ENCODE measurements around the gene IGFBP3.

IGFBP3 gene

GRCh38 chr7:45921699-45922519 is 837 bp upstream of the IGFBP3 start:
- peak; percentile 80 for DNase-seq

GRCh38 chr7:45921381-45921698 is 268 bp upstream of the IGFBP3 start:
- no peak for DNase-seq

DNA sequence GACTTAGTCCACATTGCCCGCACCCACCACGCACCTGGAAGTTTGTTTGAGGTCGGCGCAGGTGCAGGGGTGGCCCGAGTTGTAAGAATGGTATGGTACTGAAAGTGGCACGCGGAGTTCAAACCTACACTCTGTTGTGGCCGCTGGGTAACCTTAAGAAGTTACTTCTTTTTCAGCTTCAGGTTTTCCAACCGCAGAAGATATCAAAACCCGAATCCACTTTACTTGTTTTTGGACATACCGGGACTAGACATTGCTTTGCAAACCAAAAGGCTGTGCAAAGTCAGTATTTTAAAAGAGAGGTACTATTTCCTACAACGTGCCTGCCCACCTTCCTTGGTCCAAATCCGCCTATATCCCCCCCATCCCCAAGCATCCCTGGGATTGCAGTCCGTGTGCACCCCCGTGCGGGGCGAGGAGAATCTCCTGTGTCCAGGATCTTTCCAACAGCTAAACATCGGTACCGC is 1.0 kb downstream of the IGFBP3 start:
- DNase-seq, result no peak

GRCh38 chr7:45919231-45919784 is 1.8 kb downstream of the IGFBP3 start:
- no peak for DNase-seq

GRCh38 chr7:45918556-45918955 is 2.5 kb downstream of the IGFBP3 start:
- no peak for DNase-seq

GRCh38 chr7:45917658-45918057 is 3.4 kb downstream of the IGFBP3 start:
- DNase-seq, result peak; percentile 76

DNA sequence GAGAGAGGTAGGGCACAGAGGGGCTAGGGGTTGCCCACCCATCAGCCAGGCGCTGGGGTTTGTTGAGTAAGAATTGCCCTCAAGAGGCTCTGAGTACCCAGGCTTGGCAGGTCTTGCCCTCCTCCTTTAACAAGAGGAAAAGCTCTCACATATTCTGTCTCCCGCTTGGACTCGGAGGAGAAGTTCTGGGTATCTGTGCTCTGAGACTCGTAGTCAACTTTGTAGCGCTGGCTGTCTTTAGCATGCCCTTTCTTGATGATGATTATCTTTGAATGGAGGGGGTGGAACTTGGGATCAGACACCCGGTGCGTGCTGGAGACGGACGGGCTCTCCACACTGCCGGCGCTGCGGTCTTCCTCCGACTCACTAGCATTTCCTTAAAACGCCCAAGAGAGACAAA is 4.0 kb downstream of the IGFBP3 start:
- no peak for DNase-seq

DNA sequence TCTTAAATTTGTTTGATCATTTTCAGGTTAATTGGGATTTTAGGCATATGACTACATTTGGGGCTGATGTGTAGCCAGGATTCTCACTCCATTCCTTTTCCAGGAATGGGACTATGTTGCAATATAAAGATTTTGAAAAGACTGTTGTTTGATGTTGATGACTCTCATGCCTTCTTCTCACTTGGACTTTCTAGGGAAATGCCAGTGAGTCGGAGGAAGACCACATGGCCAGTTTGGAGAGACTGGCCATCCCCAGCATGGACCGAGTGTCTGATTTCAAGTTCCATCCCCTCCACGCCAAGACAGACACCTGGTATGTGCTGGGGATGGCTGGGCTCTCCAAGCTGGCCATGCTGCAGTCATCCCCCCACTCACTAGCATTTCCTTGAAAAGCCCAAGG is 5.5 kb downstream of the IGFBP3 start:
- DNase-seq, result peak; percentile 32

DNA sequence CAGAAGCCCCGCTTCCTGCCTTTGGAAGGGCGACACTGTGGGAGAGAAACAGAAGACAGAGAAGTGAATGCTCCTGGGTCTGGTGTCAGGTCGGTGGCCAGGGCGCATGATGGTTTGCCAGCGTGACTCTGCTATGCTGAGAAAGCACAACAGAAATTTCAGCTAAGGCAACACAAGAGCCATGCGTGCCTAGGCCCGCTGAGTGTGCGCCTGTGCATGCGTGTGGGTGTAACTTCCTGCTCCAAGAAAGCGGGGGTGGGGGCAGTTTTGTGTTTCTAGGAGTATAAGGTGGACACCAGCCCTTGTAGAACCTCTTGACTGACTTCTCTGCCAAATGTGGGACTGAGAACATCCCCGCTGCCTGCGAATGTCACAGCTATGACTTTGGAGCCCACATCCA is 6.2 kb downstream of the IGFBP3 start:
- no peak for DNase-seq

- no peak for DNase-seq
These were observed 8.1 kb downstream of the IGFBP3 start for GRCh38 chr7:45912972-45913371.

GRCh38 chr7:45911311-45911710 is 9.8 kb downstream of the IGFBP3 start:
- no peak for DNase-seq

DNA sequence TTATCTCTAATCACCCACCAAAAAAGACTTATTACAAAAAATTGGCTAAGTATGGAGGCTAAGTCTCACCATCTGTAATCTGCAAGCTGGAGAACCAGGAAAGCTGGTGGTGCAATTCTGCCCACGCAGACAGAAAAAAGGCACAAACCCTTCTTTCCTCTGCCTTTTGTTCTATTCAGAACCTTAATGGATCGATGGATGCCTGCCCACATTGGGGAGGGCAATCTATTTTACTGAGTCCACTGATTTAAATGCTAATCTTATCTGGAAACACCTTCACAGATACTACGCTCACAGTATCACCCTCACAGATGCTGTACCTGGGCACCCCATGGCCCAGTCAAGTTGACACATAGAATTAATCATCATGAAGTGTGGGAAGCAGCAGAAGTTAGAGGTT is 10.2 kb downstream of the IGFBP3 start:
- DNase-seq, result no peak

DNA sequence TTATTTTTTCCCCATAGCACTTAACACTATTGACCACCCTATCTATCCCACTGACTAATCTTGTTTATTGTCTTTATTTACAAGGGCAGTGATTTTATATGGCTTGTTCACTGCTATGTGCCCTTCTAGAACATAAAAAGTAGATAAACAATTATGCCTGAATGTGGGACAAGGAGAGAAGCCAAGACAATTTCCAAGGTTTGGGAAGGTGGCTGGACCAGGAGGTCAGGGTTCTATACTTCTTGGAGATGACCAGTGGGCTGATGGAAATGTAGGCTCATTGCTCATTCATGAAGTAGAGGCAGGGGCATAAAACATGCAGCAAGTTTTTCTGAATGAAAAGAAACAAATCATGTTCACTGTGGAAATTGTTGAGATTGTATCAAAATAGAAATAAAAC is 11.5 kb downstream of the IGFBP3 start:
- DNase-seq, result no peak

DNA sequence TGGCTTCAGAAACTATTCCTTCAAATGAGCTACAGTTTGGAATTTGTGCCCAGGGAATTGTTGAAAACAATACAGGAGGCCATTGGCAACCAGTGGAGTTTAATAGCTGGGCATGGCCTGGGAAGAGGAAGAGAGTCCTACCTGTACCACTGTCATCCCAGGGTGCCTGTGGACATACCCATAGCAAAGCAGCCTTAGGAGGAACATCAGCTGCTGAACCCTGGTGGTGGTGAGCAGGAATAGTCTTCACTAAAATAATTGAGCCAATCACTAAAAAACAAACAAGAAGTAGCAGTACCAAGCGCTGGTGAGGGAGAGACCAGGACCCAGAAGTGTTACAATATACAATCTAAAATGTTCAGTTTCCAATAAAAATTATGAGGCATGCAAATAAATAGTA is 18.3 kb downstream of the IGFBP3 start:
- DNase-seq, result no peak

- DNase-seq, result no peak
These were observed 19.5 kb downstream of the IGFBP3 start for GRCh38 chr7:45901566-45901965.

DNA sequence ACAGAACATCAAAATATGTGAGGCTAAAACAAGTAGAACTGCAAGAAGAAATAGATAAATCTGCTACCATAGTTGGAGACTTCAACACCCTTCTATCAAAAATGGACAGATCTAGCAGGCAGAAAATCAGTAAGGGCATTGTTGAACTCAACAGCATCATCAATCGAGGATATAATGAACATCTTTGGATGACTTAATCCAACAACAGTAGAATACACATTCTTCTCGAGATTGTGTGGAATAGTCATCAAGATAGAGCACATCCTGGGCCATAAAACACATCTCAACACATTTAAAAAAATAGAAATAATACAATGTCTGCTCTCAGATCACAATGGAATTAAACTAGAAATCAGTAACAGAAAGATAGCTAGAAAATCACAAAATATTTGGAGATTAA is 22.9 kb downstream of the IGFBP3 start:
- DNase-seq, result peak; percentile 45

DNA sequence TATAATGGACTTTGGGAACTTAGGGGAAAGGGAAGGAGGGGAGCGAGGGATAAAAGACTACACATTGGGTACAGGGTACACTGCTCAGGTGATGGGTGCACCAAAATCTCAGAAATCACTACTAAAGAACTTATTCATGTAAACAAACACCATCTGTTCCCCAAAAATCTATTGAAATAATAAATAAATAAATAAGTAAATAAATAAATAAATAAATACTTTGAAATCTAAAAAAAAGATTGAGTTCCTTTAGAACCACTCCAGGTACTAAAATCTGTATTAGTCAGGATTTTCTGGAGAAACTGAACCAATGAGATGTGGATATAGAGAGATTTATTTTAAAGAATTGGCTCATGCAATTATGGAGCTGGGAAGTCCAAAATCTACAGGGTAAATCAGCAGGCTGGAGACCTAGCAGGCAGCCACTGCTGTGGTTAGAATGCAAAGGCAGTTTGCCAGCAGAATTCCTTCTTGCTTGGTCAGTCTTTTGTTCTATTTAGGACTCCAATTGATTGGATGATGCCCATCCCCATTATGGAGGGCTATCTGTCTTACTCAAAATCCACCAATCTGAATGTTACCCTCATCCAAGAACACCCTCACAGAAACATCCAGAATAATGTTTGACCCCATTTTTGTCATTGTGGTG is 23.9 kb downstream of the IGFBP3 start:
- DNase-seq, result peak; percentile 83

GRCh38 chr7:45894665-45895062 is 26.4 kb downstream of the IGFBP3 start:
- no peak for DNase-seq

DNA sequence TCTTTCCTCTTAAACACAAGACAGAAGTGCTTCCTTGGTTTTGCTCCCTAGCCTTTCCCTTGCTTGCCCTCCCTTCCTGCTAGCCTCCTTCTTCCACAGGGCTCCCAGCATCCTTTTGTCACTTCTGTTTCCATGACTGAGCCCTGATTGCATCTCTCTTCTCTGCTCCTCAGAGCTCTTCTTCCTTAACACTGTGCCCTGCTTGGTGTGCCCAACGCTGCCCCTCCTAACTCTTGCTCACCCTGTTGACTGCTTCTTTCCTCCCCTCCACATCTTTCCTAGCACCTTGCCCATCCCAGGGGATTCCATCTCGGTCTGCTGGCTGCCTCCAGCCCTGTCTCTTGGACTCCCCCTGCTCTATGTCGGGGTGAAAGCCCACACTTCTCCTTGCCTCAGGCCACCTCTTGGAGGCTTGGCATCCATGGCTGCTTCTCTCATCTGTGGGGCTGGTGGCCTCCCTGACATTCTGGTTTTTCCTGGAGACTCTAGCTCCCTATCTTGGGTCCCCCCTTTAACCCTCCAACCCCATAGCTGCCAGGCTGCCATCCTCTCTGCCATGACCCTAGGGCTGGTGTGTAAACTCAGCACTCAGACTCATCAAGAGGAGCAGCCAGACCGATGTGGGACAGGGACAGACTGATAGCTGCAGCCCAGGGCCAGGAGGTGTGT is 26.9 kb downstream of the IGFBP3 start:
- no peak for DNase-seq

DNA sequence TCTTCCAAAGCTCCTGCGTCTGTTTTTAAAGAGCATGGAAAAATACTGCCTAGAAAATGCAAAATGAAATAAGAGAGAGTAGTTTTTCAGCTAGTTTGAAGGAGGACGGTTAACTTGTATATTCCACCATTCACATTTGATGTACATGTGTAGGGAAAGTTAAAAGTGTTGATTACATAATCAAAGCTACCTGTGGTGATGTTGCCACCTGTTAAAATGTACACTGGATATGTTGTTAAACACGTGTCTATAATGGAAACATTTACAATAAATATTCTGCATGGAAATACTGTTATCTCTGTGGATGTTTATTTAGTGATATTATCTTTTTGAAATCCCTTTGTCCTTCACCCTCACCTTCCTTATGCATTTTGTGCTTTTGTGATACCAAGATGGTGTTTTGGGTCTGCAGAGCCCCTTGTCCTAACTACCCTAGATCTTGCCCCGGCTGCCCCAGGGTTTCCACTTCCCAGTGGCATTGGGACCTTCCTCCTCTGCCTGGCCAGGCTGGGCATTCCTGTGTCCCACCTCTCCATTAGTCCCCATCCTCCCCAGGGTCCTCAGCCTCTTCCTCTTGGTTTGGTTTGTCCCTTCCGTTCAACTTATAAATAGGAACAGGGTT is 27.6 kb downstream of the IGFBP3 start:
- no peak for DNase-seq

DNA sequence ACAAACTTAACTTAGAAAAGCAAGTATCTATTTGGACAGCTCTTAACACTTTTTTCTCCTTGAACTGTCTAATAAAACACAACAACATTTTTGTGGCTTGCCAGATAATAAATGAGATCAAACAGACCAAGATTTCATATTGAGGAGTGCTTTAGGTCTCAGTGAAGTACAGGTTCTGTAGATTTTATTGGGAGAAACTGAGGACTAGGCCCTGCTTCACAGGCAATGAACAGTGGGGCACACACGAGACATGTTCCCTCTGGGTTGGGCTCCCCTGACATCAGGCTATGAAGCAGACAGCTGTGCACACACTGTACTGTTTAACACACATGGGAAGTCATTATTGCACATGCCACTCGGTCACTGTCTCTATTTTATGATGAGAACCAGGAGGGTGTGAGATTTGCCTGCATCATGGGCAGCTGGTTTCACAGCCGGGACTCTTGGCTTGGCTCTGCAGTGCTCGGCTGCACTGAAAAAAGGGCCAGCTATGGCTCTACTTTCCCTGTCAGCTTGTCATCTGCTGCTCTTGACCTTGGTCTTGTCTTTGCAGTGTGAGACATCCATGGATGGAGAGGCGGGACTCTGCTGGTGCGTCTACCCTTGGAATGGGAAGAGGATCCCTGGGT is 28.6 kb downstream of the IGFBP3 start:
- no peak for DNase-seq

Data from fibroblast of skin of back (primary cell).